Activated T-cell treated with anti-CD3 and anti-CD28 coated beads, Interleukin-2, amount 50 U/mL, for 72 hours (primary cell): ENCODE measurements around the gene NCCRP1. TPM values are rescaled to one million over a fixed set of nuclear protein-coding genes. Genes with fewer than 3 reads are reported as not detected.

ENCODE experiments used
- ATAC-seq, 2 donors: fragments of 150-1000 bp; cut with Tn5 transposase; replicated peaks in 1 of 2; 2 replicates each; pipeline ENCODE4 v1.10.0; 2021; ENCODE audit warnings: moderate library complexity in 2 of 2, mild to moderate bottlenecking in 1 of 2
- DNase-seq, 2 donors: peaks; one replicate each; pipeline ENCODE4 v3.0.0; 2021 to 2022; ENCODE audit warnings: mixed read lengths in 1 of 2
- H3K27ac Mint-ChIP-seq: one replicate; pipeline ENCODE4 v1.8.0; 2022; ENCODE audit warnings: mild to moderate bottlenecking, moderate library complexity, mixed read lengths
- H3K27me3 Mint-ChIP-seq: one replicate; pipeline ENCODE4 v1.8.0; 2022; ENCODE audit warnings: low read depth, mixed read lengths
- H3K36me3 Mint-ChIP-seq, 2 donors: one replicate each; pipeline ENCODE4 v1.8.0; 2022; ENCODE audit warnings: mixed read lengths in 2 of 2, mild to moderate bottlenecking in 1 of 2; ENCODE audit not compliant: insufficient read depth in 2 of 2
- H3K4me1 Mint-ChIP-seq: one replicate; pipeline ENCODE4 v1.8.0; 2022; ENCODE audit warnings: low read depth, mixed read lengths
- H3K4me3 Mint-ChIP-seq, 2 donors: one replicate each; pipeline ENCODE4 v1.8.0; 2022; ENCODE audit warnings: mild to moderate bottlenecking in 2 of 2, mixed read lengths in 2 of 2, moderate library complexity in 2 of 2
- H3K9me3 Mint-ChIP-seq, 2 donors: one replicate each; pipeline ENCODE4 v1.8.0; 2022; ENCODE audit warnings: mixed read lengths in 2 of 2
- total RNA-seq, 2 donors: library from RNA; stranded (reverse); gene quantifications; one replicate each; pipeline ENCODE4 v1.2.3, GENCODE V29; 2022

Gene NCCRP1
- total RNA-seq, 2 donors from 2014 or later = not detected

GRCh38 chr19:39157997-39158389 is 38.8 kb upstream of the NCCRP1 start:
- Mint-ChIP-seq H3K27ac (no peak overlapping the region), H3K4me3 (no peak overlapping the region), H3K4me1 (peaks cover 12% of the 10 kb centered on the region), H3K9me3 (no peaks in the 10 kb centered on the region), H3K36me3 (no peaks in the 10 kb centered on the region), H3K27me3 (no peaks in the 10 kb centered on the region)
- DNase-seq = no peak
- ATAC-seq = no peak

GRCh38 chr19:39158646-39159260 is 38.0 kb upstream of the NCCRP1 start:
- no peaks in the 10 kb centered on the region for H3K9me3 Mint-ChIP-seq
- no peak overlapping the region for H3K4me3 Mint-ChIP-seq
- H3K4me1 Mint-ChIP-seq = peaks cover 12% of the 10 kb centered on the region
- ATAC-seq = no peak
- no peak overlapping the region for H3K27ac Mint-ChIP-seq
- no peaks in the 10 kb centered on the region for H3K36me3 Mint-ChIP-seq
- no peak for DNase-seq
- no peaks in the 10 kb centered on the region for H3K27me3 Mint-ChIP-seq

GRCh38 chr19:39160523-39160861 is 36.3 kb upstream of the NCCRP1 start:
- Mint-ChIP-seq H3K27me3 (no peaks in the 10 kb centered on the region), H3K4me3 (no peak overlapping the region), H3K27ac (no peak overlapping the region), H3K36me3 (no peaks in the 10 kb centered on the region), H3K4me1 (peaks cover 18% of the 10 kb centered on the region), H3K9me3 (no peaks in the 10 kb centered on the region)
- no peak for DNase-seq
- no peak for ATAC-seq

GRCh38 chr19:39160889-39161672 is 35.7 kb upstream of the NCCRP1 start:
- DNase-seq (no peak), ATAC-seq (no peak)
- H3K27ac Mint-ChIP-seq = no peak overlapping the region
- H3K27me3 Mint-ChIP-seq = no peaks in the 10 kb centered on the region
- no peak overlapping the region for H3K4me3 Mint-ChIP-seq
- peaks cover 18% of the 10 kb centered on the region for H3K4me1 Mint-ChIP-seq
- H3K9me3 Mint-ChIP-seq = no peaks in the 10 kb centered on the region
- no peaks in the 10 kb centered on the region for H3K36me3 Mint-ChIP-seq

GRCh38 chr19:39162441-39163043 is 34.2 kb upstream of the NCCRP1 start:
- H3K27ac Mint-ChIP-seq = no peak overlapping the region
- H3K4me3 Mint-ChIP-seq = no peak overlapping the region

GRCh38 chr19:39163621-39164020 is 33.1 kb upstream of the NCCRP1 start:
- Mint-ChIP-seq H3K4me3 (no peak overlapping the region), H3K36me3 (no peaks in the 10 kb centered on the region), H3K27ac (no peak overlapping the region), H3K4me1 (peaks cover 18% of the 10 kb centered on the region), H3K9me3 (no peaks in the 10 kb centered on the region), H3K27me3 (no peaks in the 10 kb centered on the region)
- no peak for DNase-seq
- ATAC-seq = no peak

More at GRCh38 chr19:39162441-39163043, 34.2 kb upstream of the NCCRP1 start:
- ATAC-seq = no peak
- peaks cover 18% of the 10 kb centered on the region for H3K4me1 Mint-ChIP-seq
- H3K36me3 Mint-ChIP-seq = no peaks in the 10 kb centered on the region
- no peaks in the 10 kb centered on the region for H3K9me3 Mint-ChIP-seq
- DNase-seq = no peak
- H3K27me3 Mint-ChIP-seq = no peaks in the 10 kb centered on the region

GRCh38 chr19:39164289-39164688 is 32.5 kb upstream of the NCCRP1 start:
- H3K9me3 Mint-ChIP-seq = no peaks in the 10 kb centered on the region
- no peaks in the 10 kb centered on the region for H3K27me3 Mint-ChIP-seq
- H3K4me1 Mint-ChIP-seq = peaks cover 18% of the 10 kb centered on the region
- DNase-seq (no peak), ATAC-seq (no peak)
- no peak overlapping the region for H3K27ac Mint-ChIP-seq
- no peak overlapping the region for H3K4me3 Mint-ChIP-seq
- no peaks in the 10 kb centered on the region for H3K36me3 Mint-ChIP-seq

- no peak overlapping the region for H3K4me3 Mint-ChIP-seq
- ATAC-seq (no peak), DNase-seq (no peak)
- H3K36me3 Mint-ChIP-seq = no peaks in the 10 kb centered on the region
- peaks cover 12% of the 10 kb centered on the region for H3K4me1 Mint-ChIP-seq
- H3K27me3 Mint-ChIP-seq = no peaks in the 10 kb centered on the region
- H3K27ac Mint-ChIP-seq = no peak overlapping the region
- no peaks in the 10 kb centered on the region for H3K9me3 Mint-ChIP-seq
Measured at GRCh38 chr19:39165857-39166256, 30.9 kb upstream of the NCCRP1 start.

GRCh38 chr19:39166571-39167391 is 30.0 kb upstream of the NCCRP1 start:
- ATAC-seq (no peak), DNase-seq (no peak)
- Mint-ChIP-seq H3K27me3 (no peaks in the 10 kb centered on the region), H3K4me1 (peaks cover 12% of the 10 kb centered on the region), H3K9me3 (no peaks in the 10 kb centered on the region), H3K4me3 (no peak overlapping the region), H3K36me3 (no peaks in the 10 kb centered on the region), H3K27ac (no peak overlapping the region)

GRCh38 chr19:39167461-39168257 is 29.1 kb upstream of the NCCRP1 start:
- Mint-ChIP-seq H3K4me1 (peaks cover 10% of the 10 kb centered on the region), H3K9me3 (no peaks in the 10 kb centered on the region), H3K27me3 (no peaks in the 10 kb centered on the region), H3K36me3 (no peaks in the 10 kb centered on the region), H3K4me3 (no peak overlapping the region), H3K27ac (no peak overlapping the region)
- DNase-seq (no peak), ATAC-seq (no peak)

- ATAC-seq (no peak), DNase-seq (no peak)
- Mint-ChIP-seq H3K36me3 (no peaks in the 10 kb centered on the region), H3K27ac (no peak overlapping the region), H3K9me3 (no peaks in the 10 kb centered on the region), H3K4me1 (peaks cover 7% of the 10 kb centered on the region), H3K27me3 (no peaks in the 10 kb centered on the region), H3K4me3 (no peak overlapping the region)
Measured at GRCh38 chr19:39168258-39169142, 28.3 kb upstream of the NCCRP1 start.
